HG02610 (cell line): ENCODE data around the gene RAVER1.
"Not testable (repeated sequence)": the region's sequence is repeated elsewhere in the genome, so short reads cannot be mapped to it uniquely, and the experiment has no call there.

ENCODE experiments used
- ATAC-seq: cut with Tn5 transposase; IDR thresholded peaks from one replicate; pipeline ENCODE4 v1.9.1; 2021; ENCODE audit warnings: mild to moderate bottlenecking, moderate library complexity; ENCODE audit not compliant: unreplicated experiment

Gene RAVER1

GRCh38 chr19:10344780-10345179 is 11.5 kb upstream of the RAVER1 start:
- no peak for ATAC-seq

- ATAC-seq: no peak
Observed at GRCh38 chr19:10343495-10343894, 10.2 kb upstream of the RAVER1 start.

DNA sequence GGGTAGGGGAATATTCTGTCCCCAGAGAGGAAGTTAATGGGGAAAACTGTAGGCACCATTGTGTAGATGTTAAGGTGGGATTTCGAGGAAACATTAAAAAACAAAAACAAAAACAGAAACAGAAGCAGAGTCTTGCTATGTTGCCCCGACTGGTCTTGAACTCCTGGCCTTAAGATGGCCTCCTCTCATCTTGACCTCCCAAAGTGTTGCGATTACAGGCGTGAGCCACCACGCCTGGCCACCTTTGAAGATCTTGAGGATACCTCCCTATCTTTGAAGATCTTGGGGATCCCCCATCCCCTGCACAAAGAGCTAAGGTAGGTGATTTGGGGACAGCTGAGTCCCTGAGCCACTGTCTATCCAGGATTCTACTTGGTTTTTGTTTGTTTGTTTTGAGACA is 6.6 kb upstream of the RAVER1 start:
- no peak for ATAC-seq

DNA sequence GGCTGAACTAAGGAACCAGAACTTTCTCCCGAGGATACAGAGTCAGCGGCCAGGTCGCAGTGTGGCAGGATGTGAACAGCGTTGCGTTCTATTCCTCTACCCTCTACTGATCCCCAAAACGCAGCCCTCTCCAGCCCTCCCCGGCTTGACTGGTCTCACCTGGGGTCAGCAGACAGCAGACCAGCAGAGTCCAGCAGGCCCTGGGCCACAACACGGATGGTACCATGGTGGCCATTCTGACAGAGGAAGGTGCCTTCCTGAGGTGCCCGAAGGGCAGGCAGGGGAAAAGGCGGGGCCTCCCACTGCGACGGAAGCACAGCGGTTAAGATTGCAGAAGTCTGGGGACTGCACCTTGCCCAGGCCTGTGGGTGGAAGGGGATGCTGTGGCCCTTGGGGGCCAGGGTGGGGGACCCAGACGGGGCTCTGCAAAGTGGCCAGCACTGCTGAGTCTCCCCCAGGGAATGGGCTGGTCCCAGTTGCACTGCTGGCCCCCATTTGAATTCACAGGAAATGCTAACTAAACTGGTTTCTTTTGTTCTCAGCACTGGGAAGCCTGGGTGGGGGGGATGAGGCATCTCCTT is 6.1 kb upstream of the RAVER1 start, which contains the start of gene ICAM3:
ICAM3 (minus strand) TSS at position 245 of the 581 bp plus-strand sequence; CDS start at position 235, 10 bp downstream.
- peak; percentile 76 for ATAC-seq

- no peak for ATAC-seq
Observed at GRCh38 chr19:10338940-10339339, 5.6 kb upstream of the RAVER1 start.

DNA sequence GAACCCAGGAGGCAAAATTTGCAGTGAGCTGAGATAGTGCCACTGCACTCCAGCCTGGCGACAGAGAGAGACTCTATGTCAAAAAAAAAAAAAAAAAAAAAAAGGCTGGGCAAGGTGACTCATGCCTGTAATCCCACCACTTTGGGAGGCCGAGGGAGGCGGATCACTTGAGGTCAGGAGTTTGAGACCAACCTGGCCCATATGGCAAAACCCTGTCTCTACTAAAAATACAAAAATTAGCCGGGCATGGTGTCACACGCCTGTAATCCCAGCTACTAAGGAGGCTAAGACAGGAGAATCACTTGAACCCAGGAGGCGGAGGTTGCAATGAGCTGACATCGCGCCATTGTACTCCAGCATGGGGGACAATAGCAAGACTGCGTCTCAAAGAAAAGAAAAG is 3.4 kb upstream of the RAVER1 start:
- not testable (repeated sequence) for ATAC-seq

DNA sequence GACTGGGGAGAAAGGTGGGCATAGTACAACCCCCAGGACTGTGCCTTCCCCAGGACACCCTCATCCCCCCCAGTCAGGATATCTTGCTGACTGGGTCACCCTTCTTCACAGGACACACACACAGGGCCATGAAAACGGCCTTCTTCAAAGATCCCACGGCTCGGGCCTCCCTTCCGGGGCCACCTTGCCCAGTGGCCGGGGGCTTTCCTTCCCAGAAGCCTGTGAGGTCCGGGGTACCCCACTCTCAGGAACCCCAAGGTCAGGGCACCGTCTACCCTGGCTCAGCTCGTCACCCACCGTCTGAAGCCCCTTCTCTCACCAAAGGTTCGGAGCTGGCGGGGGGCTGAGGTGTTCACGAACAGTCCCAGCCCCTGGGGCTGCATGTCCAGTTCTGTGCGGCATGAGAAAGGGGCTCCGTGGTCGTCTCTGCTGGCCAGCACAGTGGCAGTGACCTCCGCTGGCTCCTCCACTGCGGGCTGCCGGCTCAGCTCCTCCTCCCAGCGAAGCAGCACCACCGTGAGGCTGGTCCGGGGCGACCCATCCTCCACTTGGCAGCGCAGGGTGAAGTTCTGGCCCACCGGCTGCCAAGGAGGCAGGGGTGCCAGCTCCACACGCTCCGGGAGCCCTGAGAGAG is 2.1 kb upstream of the RAVER1 start:
- ATAC-seq: no peak

- no peak for ATAC-seq
Observed at GRCh38 chr19:10334588-10335351, 1.4 kb upstream of the RAVER1 start.

- no peak for ATAC-seq
Observed at GRCh38 chr19:10333758-10334587, 644 bp upstream of the RAVER1 start.

- ATAC-seq: no peak
Observed at GRCh38 chr19:10332158-10332964, 968 bp downstream of the RAVER1 start.

DNA sequence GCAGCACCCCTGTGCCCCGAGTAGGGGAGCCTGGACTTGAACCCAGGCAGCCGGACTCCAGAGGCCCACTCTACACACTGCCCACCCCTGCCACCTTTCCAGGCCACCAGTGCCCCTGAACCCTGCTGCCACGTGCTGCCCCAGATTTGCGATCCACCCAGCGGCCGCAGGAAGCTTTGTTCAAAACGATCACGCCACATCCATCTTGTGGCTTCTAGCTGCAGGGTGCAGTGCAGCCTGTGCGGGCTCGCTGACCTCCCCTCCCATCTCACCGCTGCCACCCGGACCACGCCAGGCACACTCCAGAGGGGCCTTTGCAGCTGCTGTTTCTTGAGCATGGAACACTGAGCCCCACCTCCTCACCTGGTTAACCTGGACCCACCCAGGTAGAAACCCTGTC is 3.8 kb downstream of the RAVER1 start:
- ATAC-seq: no peak

- no peak for ATAC-seq
Observed at GRCh38 chr19:10328558-10329429, 4.5 kb downstream of the RAVER1 start.

DNA sequence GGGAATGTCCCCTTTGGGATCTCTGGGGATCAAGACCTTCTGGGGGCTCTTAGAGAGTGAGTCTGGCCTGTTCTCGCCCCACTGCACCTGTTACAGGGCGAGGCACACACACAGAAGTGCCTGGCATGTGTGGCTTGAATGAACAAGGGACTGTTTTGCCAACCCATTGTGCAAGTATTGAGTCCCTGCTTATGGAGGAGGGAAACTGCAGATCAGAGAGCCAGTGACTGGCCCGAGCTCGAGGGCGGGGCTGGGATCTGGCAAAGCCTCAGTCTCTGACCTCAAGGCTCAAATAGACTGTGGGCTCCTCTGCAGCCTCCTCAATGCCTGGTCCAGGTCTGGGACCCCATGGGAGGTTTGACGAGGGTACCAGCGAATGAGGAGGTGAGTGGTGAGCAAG is 5.5 kb downstream of the RAVER1 start:
- ATAC-seq: no peak

GRCh38 chr19:10325732-10326131 is 7.6 kb downstream of the RAVER1 start:
- ATAC-seq: no peak

- ATAC-seq: no peak
Observed at GRCh38 chr19:10321874-10322835, 11.2 kb downstream of the RAVER1 start.

- no peak for ATAC-seq
Observed at GRCh38 chr19:10321417-10321797, 11.9 kb downstream of the RAVER1 start.

DNA sequence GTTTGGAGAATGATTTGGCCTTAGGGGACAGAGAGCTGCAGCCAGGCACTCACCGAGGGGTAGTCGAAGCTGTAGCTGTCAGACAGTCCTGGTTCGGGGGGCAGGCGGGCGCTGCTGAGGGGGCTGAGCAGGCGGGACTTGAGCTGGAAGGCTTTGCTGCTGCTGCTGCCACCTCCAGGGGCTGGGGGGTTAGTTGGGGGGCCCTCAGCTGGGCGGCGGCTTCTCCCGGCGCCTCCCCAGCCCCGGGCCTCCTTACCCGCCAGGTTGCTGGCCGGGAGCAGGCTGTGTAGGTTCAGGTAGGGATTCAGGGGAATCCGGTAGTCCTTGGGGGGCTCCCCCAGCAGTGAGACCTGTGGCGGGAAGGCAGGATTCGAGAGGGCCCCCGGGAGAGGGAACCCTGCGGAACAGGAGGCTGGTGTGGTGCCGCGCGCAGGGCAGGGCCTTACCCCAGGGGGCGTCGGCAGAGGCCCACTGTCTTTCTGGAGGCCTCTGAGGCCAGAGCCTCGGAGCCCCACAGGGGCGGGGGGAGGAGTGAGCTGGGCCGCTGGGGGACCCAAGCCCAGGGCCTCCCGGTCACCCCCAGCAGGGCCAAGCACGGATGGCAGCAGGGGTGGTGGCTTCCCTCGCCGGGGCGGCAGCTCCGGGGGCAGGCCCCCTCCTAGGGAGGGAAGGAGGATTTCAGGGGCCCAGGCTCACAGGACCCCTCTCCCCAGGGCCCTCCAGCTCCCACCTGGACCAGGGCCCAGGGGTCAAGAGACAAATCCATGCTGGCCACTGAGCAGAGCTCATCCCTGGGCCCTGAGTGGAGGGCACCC is 12.5 kb downstream of the RAVER1 start:
- no peak for ATAC-seq
